Activated CD8-positive, alpha-beta T cell treated with anti-CD3 and anti-CD28 coated beads, Interleukin-2, amount 10 ng/mL, durations not matched to agents 7 days and 5 days (primary cell): Measurements from ENCODE around the gene PAM. TPM values are rescaled to one million over a fixed set of nuclear protein-coding genes. Genes with fewer than 3 reads are reported as not detected.
"Not testable (repeated sequence)": the region's sequence is repeated elsewhere in the genome, so short reads cannot be mapped to it uniquely, and the experiment has no call there.

ENCODE experiments used
- ATAC-seq: fragments of 150-1000 bp; cut with Tn5 transposase; one replicate; pipeline ENCODE4 v1.10.0; 2021; ENCODE audit warnings: moderate library complexity
- CTCF ChIA-PET: fragments of 350-600 bp; sonication (Branson Sonifier 250); formaldehyde crosslinking; loops from one replicate; lab custom pipeline; 2021; ENCODE audit warnings: antibody characterized with exemption; lab: Charles Lee
- POLR2A ChIA-PET: fragments of 350-600 bp; sonication (Branson Sonifier 250); formaldehyde crosslinking; loops from one replicate; lab custom pipeline; 2021; ENCODE audit warnings: antibody characterized with exemption; lab: Charles Lee
- DNase-seq: peaks from one replicate; pipeline ENCODE4 v3.0.0-alpha.2; 2020
- H3K27ac Mint-ChIP-seq: one replicate; pipeline ENCODE4 v1.8.0; 2021; ENCODE audit warnings: mild to moderate bottlenecking, mixed read lengths
- H3K27me3 Mint-ChIP-seq: one replicate; pipeline ENCODE4 v1.8.0; 2021; ENCODE audit warnings: low read depth, mixed read lengths
- H3K36me3 Mint-ChIP-seq: one replicate; pipeline ENCODE4 v1.8.0; 2021; ENCODE audit warnings: low read depth, mixed read lengths
- H3K4me1 Mint-ChIP-seq: one replicate; pipeline ENCODE4 v1.8.0; 2021; ENCODE audit warnings: low read depth, mixed read lengths
- H3K4me3 Mint-ChIP-seq: one replicate; pipeline ENCODE4 v1.8.0; 2021; ENCODE audit warnings: mild to moderate bottlenecking, mixed read lengths
- H3K9me3 Mint-ChIP-seq: one replicate; pipeline ENCODE4 v1.8.0; 2022; ENCODE audit warnings: mixed read lengths; ENCODE audit not compliant: insufficient read depth
- total RNA-seq, 2 experiments: library from RNA; stranded (reverse); gene quantifications; one replicate each; pipeline ENCODE4 v1.2.3, GENCODE V29; 2021

Gene PAM
- total RNA-seq, 2 experiments from 2014 or later = 16.1 to 16.3 TPM

GRCh38 chr5:102905056-102905455, 150.0 kb downstream of the PAM start:
- Mint-ChIP-seq H3K27me3 (no peaks in the 10 kb centered on the region), H3K36me3 (peaks cover 3% of the 10 kb centered on the region), H3K9me3 (no peaks in the 10 kb centered on the region), H3K27ac (no peak overlapping the region), H3K4me1 (no peaks in the 10 kb centered on the region), H3K4me3 (no peak overlapping the region)
- ATAC-seq (no peak), DNase-seq (no peak)
- CTCF ChIA-PET = interaction anchor here (1.5 kb wide), 1 partner anchor 141 kb away, joined by 4 read pairs; no protein-coding TSS in a partner anchor
- POLR2A ChIA-PET = no interaction called here

DNA sequence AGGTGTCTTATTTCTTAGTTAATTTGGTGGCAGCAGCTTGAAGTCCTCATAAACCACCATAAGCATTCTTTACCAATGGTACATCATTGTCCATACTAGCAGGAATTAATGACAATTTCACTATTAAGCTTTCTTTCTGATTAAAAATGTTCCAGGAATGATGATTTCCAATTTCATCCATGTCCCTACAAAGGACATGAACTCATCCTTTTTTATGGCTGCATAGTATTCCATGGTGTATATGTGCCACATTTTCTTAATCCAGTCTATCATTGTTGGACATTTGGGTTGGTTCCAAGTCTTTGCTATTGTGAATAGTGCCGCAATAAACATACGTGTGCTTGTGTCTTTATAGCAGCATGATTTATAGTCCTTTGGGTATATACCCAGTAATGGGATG, 152.0 kb downstream of the PAM start:
- H3K9me3 Mint-ChIP-seq, H3K4me3 Mint-ChIP-seq, POLR2A ChIA-PET, DNase-seq, H3K27me3 Mint-ChIP-seq, H3K27ac Mint-ChIP-seq, H3K4me1 Mint-ChIP-seq, CTCF ChIA-PET, H3K36me3 Mint-ChIP-seq, ATAC-seq: not testable (repeated sequence)

DNA sequence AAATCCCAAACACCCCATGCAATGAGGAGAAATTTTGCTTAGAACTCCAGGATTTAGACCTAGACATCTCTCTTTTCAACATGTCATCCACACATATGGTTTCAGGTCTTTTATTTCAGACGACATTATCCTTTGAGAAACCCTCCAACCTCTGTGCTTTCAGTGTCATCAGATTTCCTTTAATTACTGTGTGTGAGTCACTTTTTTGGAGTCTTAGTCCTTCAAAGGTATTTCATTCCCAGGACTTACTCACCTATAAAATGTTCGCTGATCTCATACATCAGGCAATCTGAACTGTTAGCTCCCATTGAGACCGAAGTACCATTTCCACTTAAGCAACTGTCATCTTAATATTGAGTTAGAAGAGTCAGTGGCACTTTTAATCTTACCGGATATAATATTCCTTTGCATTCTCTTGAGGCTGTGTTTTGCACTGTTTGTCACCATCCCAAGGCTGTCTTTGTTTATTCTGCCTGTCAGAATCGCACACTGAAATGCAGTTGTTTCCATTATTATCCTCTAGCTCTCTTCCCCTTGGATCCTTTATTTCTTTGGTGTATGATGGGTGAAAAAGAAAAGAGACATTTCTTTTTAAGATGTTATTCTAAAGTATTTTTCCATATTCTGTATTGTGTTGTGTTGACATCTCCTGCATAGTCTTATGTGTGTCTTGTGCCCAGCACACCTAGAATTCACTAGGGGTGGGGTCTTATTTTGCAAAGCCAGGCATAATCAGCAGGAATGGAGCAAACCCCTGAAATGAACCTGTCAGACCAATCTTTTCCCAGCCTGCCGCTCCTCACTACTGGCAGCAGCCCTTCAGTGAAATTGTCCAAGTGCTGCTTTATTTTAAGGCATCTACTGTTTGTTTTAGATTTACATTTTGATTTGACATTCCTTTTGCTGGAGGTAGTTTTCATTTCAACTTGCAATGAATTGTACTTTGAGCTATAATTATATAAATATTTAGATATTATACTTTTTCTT, 155.4 kb downstream of the PAM start:
- CTCF ChIA-PET = interaction anchor here (1.7 kb wide), 1 partner anchor 10 kb away, joined by 4 read pairs; no protein-coding TSS in a partner anchor
- H3K27me3 Mint-ChIP-seq = no peaks in the 10 kb centered on the region
- H3K27ac Mint-ChIP-seq = no peak overlapping the region
- no peak for ATAC-seq
- H3K4me1 Mint-ChIP-seq = no peaks in the 10 kb centered on the region
- no peak for DNase-seq
- peaks cover 3% of the 10 kb centered on the region for H3K36me3 Mint-ChIP-seq
- H3K9me3 Mint-ChIP-seq = no peaks in the 10 kb centered on the region
- POLR2A ChIA-PET = no interaction called here
- H3K4me3 Mint-ChIP-seq = no peak overlapping the region

GRCh38 chr5:102911973-102912372, 156.9 kb downstream of the PAM start:
- ATAC-seq (no peak), DNase-seq (no peak)
- Mint-ChIP-seq H3K27ac (no peak overlapping the region), H3K36me3 (no peaks in the 10 kb centered on the region), H3K4me3 (no peak overlapping the region), H3K4me1 (no peaks in the 10 kb centered on the region), H3K27me3 (no peaks in the 10 kb centered on the region), H3K9me3 (no peaks in the 10 kb centered on the region)
- ChIA-PET CTCF (no interaction called here), POLR2A (no interaction called here)

DNA sequence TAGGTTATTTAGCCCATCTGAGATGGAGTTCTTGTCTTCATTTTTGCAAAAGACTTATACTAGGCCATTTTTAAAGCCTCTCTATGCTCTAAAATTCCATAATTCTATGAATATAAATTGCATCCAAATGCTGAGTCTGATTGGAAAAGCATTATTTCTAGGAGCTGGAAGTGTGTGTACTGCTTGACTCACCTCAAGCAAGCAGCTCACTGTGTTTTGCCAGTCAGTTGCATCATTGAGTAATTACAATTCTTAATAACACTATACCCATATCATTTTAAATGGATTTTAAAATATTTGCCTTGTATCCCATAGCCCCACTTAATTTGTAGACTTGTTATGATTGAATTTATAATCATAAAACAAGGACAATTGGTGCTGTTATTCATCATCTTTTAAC, 161.0 kb downstream of the PAM start:
- DNase-seq (no peak), ATAC-seq (no peak)
- Mint-ChIP-seq H3K27ac (no peak overlapping the region), H3K9me3 (no peaks in the 10 kb centered on the region), H3K4me1 (no peaks in the 10 kb centered on the region), H3K27me3 (no peaks in the 10 kb centered on the region), H3K4me3 (no peak overlapping the region), H3K36me3 (no peaks in the 10 kb centered on the region)
- ChIA-PET POLR2A (no interaction called here), CTCF (no interaction called here)

GRCh38 chr5:102918986-102919610, 164.0 kb downstream of the PAM start:
- DNase-seq = no peak
- Mint-ChIP-seq H3K4me3 (no peak overlapping the region), H3K27ac (no peak overlapping the region), H3K36me3 (no peaks in the 10 kb centered on the region), H3K4me1 (no peaks in the 10 kb centered on the region), H3K9me3 (no peaks in the 10 kb centered on the region), H3K27me3 (no peaks in the 10 kb centered on the region)
- ATAC-seq = no peak
- ChIA-PET CTCF (no interaction called here), POLR2A (no interaction called here)

DNA sequence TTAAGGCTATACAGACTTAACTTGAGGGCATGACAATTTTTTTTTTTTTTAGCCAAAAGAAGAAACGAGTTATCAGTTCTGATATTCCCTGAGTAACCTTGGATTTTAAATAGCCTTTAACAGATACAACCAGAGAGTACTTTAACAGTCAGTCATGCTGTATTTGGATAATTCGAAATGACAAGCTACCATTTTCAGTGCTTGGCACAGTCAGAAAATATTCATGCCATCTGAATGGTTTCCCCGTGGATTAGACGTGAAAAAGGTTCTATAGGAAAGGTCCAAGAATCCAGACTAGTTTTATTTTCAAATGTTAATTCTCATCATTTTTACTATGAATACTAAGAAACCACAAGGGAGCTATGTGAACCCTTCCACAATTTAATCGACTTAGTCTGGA, 165.7 kb downstream of the PAM start:
- ATAC-seq = no peak
- H3K9me3 Mint-ChIP-seq = no peaks in the 10 kb centered on the region
- H3K4me3 Mint-ChIP-seq = no peak overlapping the region
- ChIA-PET CTCF (no interaction called here), POLR2A (no interaction called here)
- no peak for DNase-seq
- H3K27ac Mint-ChIP-seq = no peak overlapping the region
- H3K4me1 Mint-ChIP-seq = no peaks in the 10 kb centered on the region
- no peaks in the 10 kb centered on the region for H3K36me3 Mint-ChIP-seq
- H3K27me3 Mint-ChIP-seq = no peaks in the 10 kb centered on the region

- POLR2A ChIA-PET = no interaction called here
- DNase-seq (no peak), ATAC-seq (no peak)
- Mint-ChIP-seq H3K27me3 (no peaks in the 10 kb centered on the region), H3K36me3 (no peaks in the 10 kb centered on the region), H3K9me3 (no peaks in the 10 kb centered on the region), H3K4me1 (no peaks in the 10 kb centered on the region), H3K27ac (no peak overlapping the region), H3K4me3 (no peak overlapping the region)
- CTCF ChIA-PET = interaction anchor here (0.5 kb wide), 1 partner anchor 21 kb away, joined by 4 read pairs; no protein-coding TSS in a partner anchor
Measured at GRCh38 chr5:102921341-102922044, 166.4 kb downstream of the PAM start.

DNA sequence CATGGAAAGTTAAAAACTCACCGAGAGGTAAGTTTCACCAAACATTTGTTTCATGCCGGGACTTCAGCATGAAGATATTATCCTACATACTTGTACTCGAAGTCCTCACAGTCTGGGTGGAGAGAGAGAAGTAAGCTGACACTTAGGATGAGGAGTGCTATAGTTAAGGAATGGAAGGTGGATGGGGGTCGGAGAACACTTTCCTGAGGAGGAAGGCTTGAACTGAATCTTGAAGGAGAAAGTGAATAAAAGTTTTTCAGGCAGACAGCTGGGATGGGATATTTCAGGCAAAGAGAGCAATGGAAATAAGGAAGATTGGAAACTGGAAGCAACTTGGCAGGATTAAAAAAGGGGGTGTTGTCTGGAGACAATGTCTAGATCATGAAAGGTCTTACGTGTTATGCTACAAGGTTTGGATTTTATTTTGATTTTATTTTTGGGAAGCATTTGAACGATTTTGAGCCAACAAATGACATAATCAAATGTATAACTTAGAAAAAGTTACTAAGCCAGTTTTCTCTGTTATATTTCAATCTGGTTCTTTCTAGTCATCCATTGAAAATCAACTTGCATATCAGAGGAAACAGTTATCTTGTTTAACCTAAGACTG, 167.1 kb downstream of the PAM start:
- no peak overlapping the region for H3K4me3 Mint-ChIP-seq
- no peaks in the 10 kb centered on the region for H3K4me1 Mint-ChIP-seq
- no peak overlapping the region for H3K27ac Mint-ChIP-seq
- no peaks in the 10 kb centered on the region for H3K9me3 Mint-ChIP-seq
- ChIA-PET POLR2A (no interaction called here), CTCF (interaction anchor here (0.5 kb wide), 1 partner anchor 20 kb away, joined by 4 read pairs; no protein-coding TSS in a partner anchor)
- no peak for ATAC-seq
- no peaks in the 10 kb centered on the region for H3K27me3 Mint-ChIP-seq
- H3K36me3 Mint-ChIP-seq = no peaks in the 10 kb centered on the region
- no peak for DNase-seq

DNA sequence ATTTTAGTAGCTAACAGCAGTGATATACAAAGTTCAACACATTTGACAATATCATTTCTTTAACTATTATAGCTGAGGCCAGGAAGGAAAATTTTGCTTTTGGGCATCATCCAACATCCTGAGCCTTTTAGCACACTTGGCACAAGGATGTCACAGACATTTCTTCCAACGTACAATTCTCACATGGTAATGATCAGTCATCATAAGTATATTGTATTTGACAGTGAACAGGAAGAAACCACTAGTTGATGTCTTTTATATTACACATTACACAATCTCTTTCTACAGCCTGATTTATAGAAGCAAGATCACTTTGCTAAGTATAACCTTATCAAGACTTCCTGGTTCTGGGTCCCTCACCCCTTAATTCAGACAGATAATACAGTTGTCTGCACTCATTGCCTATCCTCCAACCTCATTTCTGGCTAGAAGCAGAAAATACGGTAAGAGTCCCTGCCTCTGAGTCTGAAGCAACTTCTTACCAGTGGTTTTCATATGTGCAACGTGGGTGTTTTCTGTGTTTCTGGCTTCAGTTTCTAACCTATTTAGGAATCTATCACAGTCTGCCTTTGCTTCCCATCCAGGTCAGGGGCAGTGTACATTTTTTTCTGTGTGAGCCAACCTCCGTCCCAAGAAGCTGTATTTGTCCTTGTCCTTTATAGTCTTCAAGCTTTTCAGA, 167.8 kb downstream of the PAM start:
- no peaks in the 10 kb centered on the region for H3K9me3 Mint-ChIP-seq
- no peak for DNase-seq
- CTCF ChIA-PET = no interaction called here
- H3K36me3 Mint-ChIP-seq = no peaks in the 10 kb centered on the region
- H3K4me1 Mint-ChIP-seq = no peaks in the 10 kb centered on the region
- ATAC-seq = no peak
- H3K27me3 Mint-ChIP-seq = no peaks in the 10 kb centered on the region
- POLR2A ChIA-PET = no interaction called here
- H3K4me3 Mint-ChIP-seq = no peak overlapping the region
- no peak overlapping the region for H3K27ac Mint-ChIP-seq

DNA sequence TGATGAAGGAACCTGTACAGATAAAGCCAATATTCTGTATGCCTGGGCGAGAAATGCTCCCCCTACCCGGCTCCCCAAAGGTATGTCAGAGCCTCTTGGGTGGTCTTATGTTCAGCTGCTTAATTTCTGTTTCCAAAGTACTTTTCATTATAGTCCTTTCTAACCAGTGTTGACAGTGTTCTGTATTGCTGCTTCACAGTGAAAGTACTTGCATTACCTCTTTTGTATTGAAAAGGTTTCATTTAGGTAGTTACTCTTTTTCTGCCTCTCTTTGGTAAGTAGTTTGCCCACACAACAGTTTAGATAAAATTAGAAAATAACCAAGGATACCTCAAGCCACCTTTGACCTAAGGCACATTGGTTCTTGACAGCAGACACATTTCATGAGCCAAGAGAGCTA, 169.9 kb downstream of the PAM start:
- Mint-ChIP-seq H3K36me3 (no peaks in the 10 kb centered on the region), H3K4me3 (no peak overlapping the region), H3K27ac (no peak overlapping the region), H3K9me3 (no peaks in the 10 kb centered on the region), H3K4me1 (no peaks in the 10 kb centered on the region), H3K27me3 (no peaks in the 10 kb centered on the region)
- ATAC-seq = no peak
- DNase-seq = no peak
- POLR2A ChIA-PET = no interaction called here
- CTCF ChIA-PET = no interaction called here
